Measurements from ENCODE around the gene GRK4. TPM values are rescaled to one million over a fixed set of nuclear protein-coding genes. Genes with fewer than 3 reads are reported as not detected.

The GRK4 gene
- total and polyA plus RNA-seq, 2 of the 8 experiments (the other 6 are each of a cell fraction or from before 2014, with no cell fraction given), result 0.77 to 1.8 TPM

DNA sequence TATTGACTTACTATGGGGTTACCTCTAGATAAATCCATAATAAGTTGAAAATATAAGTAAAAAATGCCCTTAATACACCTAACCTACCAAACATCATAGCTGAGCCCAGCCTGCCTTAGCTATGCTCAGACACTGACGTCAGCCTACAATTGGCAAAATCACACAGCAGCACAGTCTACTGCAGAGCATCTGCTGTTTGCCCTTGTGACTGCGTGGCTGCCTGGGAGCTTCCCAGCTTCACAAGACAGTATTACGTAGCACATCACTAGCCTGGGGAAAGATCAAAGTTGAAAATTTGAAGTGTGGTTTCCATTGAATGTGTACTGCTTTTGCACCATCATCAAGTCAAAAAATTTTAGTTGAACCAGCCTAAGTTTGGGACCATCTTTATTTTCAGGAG is 102.2 kb downstream of the GRK4 start:
- Histone ChIP-seq H3K23ac (ENCODE audit: insufficient read length) (no peak overlapping the region), H3K36me3 (ENCODE audit: control insufficient read depth in 2 of 4, insufficient read depth in 4 of 4, low read length in 3 of 4) (no peaks in the 10 kb centered on the region), H4K91ac (replicated peaks; ENCODE audit: insufficient read length, low read length) (no peak overlapping the region), H3K79me1 (ENCODE audit: low read depth, low read length) (no peaks in the 10 kb centered on the region), H3K27ac (ENCODE audit: low read depth, low read length) (no peak overlapping the region), H3K56ac (replicated peaks; ENCODE audit: insufficient read length, low read depth, low read length) (no peak overlapping the region), H3K23me2 (ENCODE audit: low read depth, low read length) (no peaks in the 10 kb centered on the region), H2BK15ac (ENCODE audit: low read length) (no peak overlapping the region), H3K9ac (replicated peaks in 1 of 4; ENCODE audit: extremely low read depth in 1 of 4, low read depth in 3 of 4, low read length in 3 of 4) (no peak overlapping the region), H2AFZ (ENCODE audit: low read length) (no peak overlapping the region), H4K20me1 (replicated peaks in 1 of 2; ENCODE audit: control insufficient read depth in 1 of 2, insufficient read depth in 2 of 2, low read length in 2 of 2) (no peaks in the 10 kb centered on the region), H2BK5ac (ENCODE audit: low read depth, low read length) (no peak overlapping the region), H4K8ac (ENCODE audit: extremely low read depth, insufficient read depth, low read length) (no peak overlapping the region), H3K9me3 (ENCODE audit: insufficient read depth in 2 of 2, low read depth in 1 of 2, low read length in 1 of 2) (no peaks in the 10 kb centered on the region; a peak in 1 of 4 replicates), H3K4me2 (ENCODE audit: insufficient read depth in 1 of 2, low read depth in 2 of 2, low read length in 2 of 2) (no peak overlapping the region), H3K4me3 (ENCODE audit: extremely low read depth in 1 of 4, insufficient read depth in 2 of 4, low read depth in 3 of 4, low read length in 4 of 4) (no peak overlapping the region), H3K4ac (replicated peaks; ENCODE audit: insufficient read length, low read depth, low read length) (no peak overlapping the region), H4K5ac (ENCODE audit: insufficient read length, low read depth, low read length) (no peak overlapping the region), H2AK5ac (ENCODE audit: low read depth, low read length) (no peak overlapping the region), H3K4me1 (replicated peaks in 1 of 4; ENCODE audit: control insufficient read depth in 3 of 4, insufficient read depth in 4 of 4, low read length in 3 of 4) (no peaks in the 10 kb centered on the region), H2BK12ac (ENCODE audit: low read depth, low read length) (no peak overlapping the region), H3K27me3 (replicated peaks in 1 of 4; ENCODE audit: control insufficient read depth in 3 of 4, extremely low read depth in 1 of 4, insufficient read depth in 3 of 4, low read length in 3 of 4) (no peaks in the 10 kb centered on the region), H3K14ac (ENCODE audit: insufficient read length) (no peak overlapping the region), H3K18ac (ENCODE audit: extremely low read depth, low read length) (no peak overlapping the region), H3K79me2 (ENCODE audit: control insufficient read depth in 1 of 2, insufficient read depth in 2 of 2, low read length in 2 of 2) (no peaks in the 10 kb centered on the region), H2BK120ac (replicated peaks; ENCODE audit: low read depth, low read length) (no peak overlapping the region), H2BK20ac (ENCODE audit: low read length) (no peak overlapping the region)
- FAIRE-seq (no peak), DNase-seq (ENCODE audit: low read depth in 1 of 2, low spot score in 2 of 2) (no peak)
- 92% methylated on average over 3 of the region's 3 CpGs; no CpG with 5 or more reads in 1 of the 2 experiments for WGBS, 2 experiments (ENCODE audit: extremely low coverage in 1 of 2, insufficient coverage in 1 of 2, insufficient read length in 1 of 2, insufficient replicate concordance in 2 of 2, low coverage in 1 of 2, low lambda C conversion rate in 2 of 2, missing lambda C conversion rate in 1 of 2)
- ChIA-PET POLR2A (ENCODE audit: partially characterized antibody) (interaction anchor here (1.0 kb wide), 1 partner anchor 10 kb away, joined by 3 read pairs; no protein-coding TSS in a partner anchor), CTCF (ENCODE audit: partially characterized antibody) (interaction anchor here (0.6 to 1.1 kb wide), 2 partner anchors 13 to 389 kb away, joined by 3 to 4 read pairs; no protein-coding TSS in a partner anchor)
- TF ChIP-seq, protein P1, sequence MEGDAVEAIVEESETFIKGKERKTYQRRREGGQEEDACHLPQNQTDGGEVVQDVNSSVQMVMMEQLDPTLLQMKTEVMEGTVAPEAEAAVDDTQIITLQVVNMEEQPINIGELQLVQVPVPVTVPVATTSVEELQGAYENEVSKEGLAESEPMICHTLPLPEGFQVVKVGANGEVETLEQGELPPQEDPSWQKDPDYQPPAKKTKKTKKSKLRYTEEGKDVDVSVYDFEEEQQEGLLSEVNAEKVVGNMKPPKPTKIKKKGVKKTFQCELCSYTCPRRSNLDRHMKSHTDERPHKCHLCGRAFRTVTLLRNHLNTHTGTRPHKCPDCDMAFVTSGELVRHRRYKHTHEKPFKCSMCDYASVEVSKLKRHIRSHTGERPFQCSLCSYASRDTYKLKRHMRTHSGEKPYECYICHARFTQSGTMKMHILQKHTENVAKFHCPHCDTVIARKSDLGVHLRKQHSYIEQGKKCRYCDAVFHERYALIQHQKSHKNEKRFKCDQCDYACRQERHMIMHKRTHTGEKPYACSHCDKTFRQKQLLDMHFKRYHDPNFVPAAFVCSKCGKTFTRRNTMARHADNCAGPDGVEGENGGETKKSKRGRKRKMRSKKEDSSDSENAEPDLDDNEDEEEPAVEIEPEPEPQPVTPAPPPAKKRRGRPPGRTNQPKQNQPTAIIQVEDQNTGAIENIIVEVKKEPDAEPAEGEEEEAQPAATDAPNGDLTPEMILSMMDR (IDR thresholded peaks at IDR 0.05; ENCODE audit: control extremely low read depth in 1 of 3, insufficient read depth in 1 of 3, low read depth in 1 of 3, low read length in 3 of 3), result no peak
- TF ChIP-seq KDM4A (IDR thresholded peaks at IDR 0.05; ENCODE audit: low read depth, low read length, severe bottlenecking) (no peak), NANOG (IDR thresholded peaks at IDR 0.05; ENCODE audit: insufficient read depth, low read depth, low read length, poor library complexity, severe bottlenecking) (no peak)
- TF ChIP-seq, protein P2, sequence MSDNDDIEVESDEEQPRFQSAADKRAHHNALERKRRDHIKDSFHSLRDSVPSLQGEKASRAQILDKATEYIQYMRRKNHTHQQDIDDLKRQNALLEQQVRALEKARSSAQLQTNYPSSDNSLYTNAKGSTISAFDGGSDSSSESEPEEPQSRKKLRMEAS (IDR thresholded peaks at IDR 0.05), result no peak
